Left ventricle myocardium inferior (tissue), 1 donor: ENCODE results near the gene ZNF536. TPM values are rescaled to one million over a fixed set of nuclear protein-coding genes. Genes with fewer than 3 reads are reported as not detected.
"Not testable (repeated sequence)": the region's sequence is repeated elsewhere in the genome, so short reads cannot be mapped to it uniquely, and the experiment has no call there.

Experiments used
- DNase-seq: peaks from one replicate; pipeline ENCODE4 v3.0.0-alpha.2; 2020
- H3K27ac ChIP-seq: fragments of 200-600 bp; replicated peaks from 2 replicates; pipeline ENCODE4 v1.8.0; 2021
- H3K27me3 ChIP-seq: fragments of 200-600 bp; 2 replicates; pipeline ENCODE4 v1.8.0; 2021; ENCODE audit warnings: low read depth
- H3K36me3 ChIP-seq: fragments of 200-600 bp; 2 replicates; pipeline ENCODE4 v1.8.0; 2021
- H3K4me1 ChIP-seq: fragments of 200-600 bp; 2 replicates; pipeline ENCODE4 v1.8.0; 2021
- H3K4me3 ChIP-seq: fragments of 200-600 bp; 2 replicates; pipeline ENCODE4 v1.8.0; 2021; ENCODE audit warnings: mild to moderate bottlenecking, moderate library complexity
- H3K9me3 ChIP-seq: fragments of 200-600 bp; replicated peaks from 2 replicates; pipeline ENCODE4 v1.8.0; 2021
- CTCF ChIP-seq: fragments of 200-600 bp; IDR thresholded peaks from 2 replicates; pipeline ENCODE4 v1.8.0; 2021; ENCODE audit warnings: antibody characterized with exemption, mild to moderate bottlenecking, borderline replicate concordance
- intact Hi-C: fragments of 100-400 bp; cut with micrococcal nuclease; formaldehyde crosslinking; loops from one replicate; pipeline ENCODE4 v1.11.0; 2022
- total RNA-seq: library from RNA; stranded (reverse); fragmentation: NEBNext Ultra II Directional; extraction: Animal tissue kit (Norgen Biotek cat#: 25700); gene quantifications from one replicate; pipeline ENCODE4 v1.2.1, GENCODE V29; 2021
- donor health status: DM: no; HTN: yes; CAD: no; lungs with severe emphysema.

Gene ZNF536
- total RNA-seq, 1 donor from 2014 or later = 4.0 TPM

GRCh38 chr19:30490760-30491159, 118.6 kb downstream of the ZNF536 start:
- intact Hi-C loops = no loop called here
- DNase-seq = no peak
- no peak overlapping the region for H3K4me3 ChIP-seq
- no peak for TF ChIP-seq CTCF
- H3K4me1 ChIP-seq = no peaks in the 10 kb centered on the region
- H3K36me3 ChIP-seq = no peaks in the 10 kb centered on the region
- H3K9me3 ChIP-seq = no peaks in the 10 kb centered on the region
- H3K27me3 ChIP-seq = peaks cover 77% of the 10 kb centered on the region
- H3K27ac ChIP-seq = no peak overlapping the region

GRCh38 chr19:30492586-30493270, 120.5 kb downstream of the ZNF536 start:
- Histone ChIP-seq H3K4me3 (no peak overlapping the region), H3K9me3 (no peaks in the 10 kb centered on the region), H3K4me1 (no peaks in the 10 kb centered on the region), H3K36me3 (no peaks in the 10 kb centered on the region), H3K27me3 (peaks cover 91% of the 10 kb centered on the region), H3K27ac (no peak overlapping the region)
- no peak for TF ChIP-seq CTCF
- intact Hi-C loops = no loop called here
- no peak for DNase-seq

- no peak for TF ChIP-seq CTCF
- H3K9me3 ChIP-seq = no peaks in the 10 kb centered on the region
- H3K36me3 ChIP-seq = no peaks in the 10 kb centered on the region
- no peaks in the 10 kb centered on the region for H3K4me1 ChIP-seq
- DNase-seq = no peak
- no peak overlapping the region for H3K27ac ChIP-seq
- H3K27me3 ChIP-seq = peaks cover 84% of the 10 kb centered on the region
- intact Hi-C loops = no loop called here
- H3K4me3 ChIP-seq = no peak overlapping the region
Observed at GRCh38 chr19:30497034-30497433, 124.8 kb downstream of the ZNF536 start.

GRCh38 chr19:30498085-30498484, 125.9 kb downstream of the ZNF536 start:
- H3K36me3 ChIP-seq, intact Hi-C loops, H3K9me3 ChIP-seq, H3K4me3 ChIP-seq, H3K4me1 ChIP-seq, DNase-seq, H3K27ac ChIP-seq: not testable (repeated sequence)
- peaks cover 83% of the 10 kb centered on the region for H3K27me3 ChIP-seq

- no peaks in the 10 kb centered on the region for H3K36me3 ChIP-seq
- TF ChIP-seq CTCF = peak; percentile 34
- H3K4me3 ChIP-seq = no peak overlapping the region
- H3K27me3 ChIP-seq = peaks cover 82% of the 10 kb centered on the region
- no peaks in the 10 kb centered on the region for H3K9me3 ChIP-seq
- H3K4me1 ChIP-seq = no peaks in the 10 kb centered on the region
- intact Hi-C loops = no loop called here
- no peak for DNase-seq
- H3K27ac ChIP-seq = no peak overlapping the region
Observed at GRCh38 chr19:30498707-30499106, 126.5 kb downstream of the ZNF536 start.

GRCh38 chr19:30504272-30504671, 132.1 kb downstream of the ZNF536 start:
- Histone ChIP-seq H3K27ac (no peak overlapping the region), H3K27me3 (peaks cover 61% of the 10 kb centered on the region), H3K4me3 (no peak overlapping the region), H3K9me3 (no peaks in the 10 kb centered on the region), H3K4me1 (no peaks in the 10 kb centered on the region), H3K36me3 (no peaks in the 10 kb centered on the region)
- no peak for DNase-seq
- TF ChIP-seq CTCF = no peak
- intact Hi-C loops = no loop called here
